Stimulated activated naive CD4-positive, alpha-beta T cell (primary cell): Measurements from ENCODE around the gene KCNH3.

Source experiments
- DNase-seq, 6 experiments: peaks; one replicate each; lab custom pipeline; 2025; lab: John Stamatoyannopoulos, UW

KCNH3 gene

DNA sequence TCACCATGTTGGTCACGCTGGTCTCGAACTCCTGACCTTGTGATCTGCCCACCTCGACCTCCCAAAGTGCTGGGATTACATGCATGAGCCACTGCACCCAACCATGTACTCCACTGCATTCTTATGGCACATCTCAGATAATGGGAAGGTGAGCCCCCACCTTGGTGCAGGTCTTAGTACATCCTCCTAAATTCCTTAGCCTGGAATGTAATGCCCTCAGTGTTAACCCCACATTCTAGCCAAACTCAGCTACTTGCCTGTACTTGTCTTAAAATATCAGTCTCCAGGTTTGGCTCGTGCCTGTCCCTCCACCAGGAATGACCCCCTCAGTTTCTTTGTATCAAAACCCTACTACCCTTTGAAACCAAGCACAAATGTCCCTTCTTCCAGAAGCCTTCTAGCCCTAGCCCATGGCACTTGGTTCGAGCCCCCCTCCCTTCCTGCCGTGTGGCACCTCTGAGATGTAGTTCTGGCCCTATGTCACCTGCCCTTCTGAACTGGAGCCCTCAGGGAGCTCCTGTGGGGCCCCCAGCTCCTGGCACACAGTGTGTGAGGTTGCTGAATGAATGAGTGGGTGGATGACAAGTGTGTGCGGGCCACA lies 8.4 kb downstream of the KCNH3 start:
- no peak for DNase-seq

DNA sequence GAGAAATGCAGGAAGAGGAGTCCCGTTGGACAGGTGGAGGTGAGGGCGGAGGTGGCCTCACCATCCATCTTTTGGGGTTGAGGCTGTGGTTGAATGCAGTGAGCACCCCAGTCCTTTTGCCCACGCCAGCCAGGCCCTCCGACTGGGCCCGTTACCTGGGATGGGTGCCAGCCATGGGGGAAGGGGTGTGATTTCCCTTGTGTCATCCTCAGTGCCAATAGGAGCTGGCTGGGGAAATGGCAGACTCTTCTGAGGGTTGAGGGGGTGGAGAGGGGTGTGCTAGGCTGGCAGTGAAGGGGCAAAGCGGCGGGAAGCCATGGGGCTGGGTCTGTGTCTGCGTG lies 9.6 kb downstream of the KCNH3 start:
- no peak for DNase-seq

DNA sequence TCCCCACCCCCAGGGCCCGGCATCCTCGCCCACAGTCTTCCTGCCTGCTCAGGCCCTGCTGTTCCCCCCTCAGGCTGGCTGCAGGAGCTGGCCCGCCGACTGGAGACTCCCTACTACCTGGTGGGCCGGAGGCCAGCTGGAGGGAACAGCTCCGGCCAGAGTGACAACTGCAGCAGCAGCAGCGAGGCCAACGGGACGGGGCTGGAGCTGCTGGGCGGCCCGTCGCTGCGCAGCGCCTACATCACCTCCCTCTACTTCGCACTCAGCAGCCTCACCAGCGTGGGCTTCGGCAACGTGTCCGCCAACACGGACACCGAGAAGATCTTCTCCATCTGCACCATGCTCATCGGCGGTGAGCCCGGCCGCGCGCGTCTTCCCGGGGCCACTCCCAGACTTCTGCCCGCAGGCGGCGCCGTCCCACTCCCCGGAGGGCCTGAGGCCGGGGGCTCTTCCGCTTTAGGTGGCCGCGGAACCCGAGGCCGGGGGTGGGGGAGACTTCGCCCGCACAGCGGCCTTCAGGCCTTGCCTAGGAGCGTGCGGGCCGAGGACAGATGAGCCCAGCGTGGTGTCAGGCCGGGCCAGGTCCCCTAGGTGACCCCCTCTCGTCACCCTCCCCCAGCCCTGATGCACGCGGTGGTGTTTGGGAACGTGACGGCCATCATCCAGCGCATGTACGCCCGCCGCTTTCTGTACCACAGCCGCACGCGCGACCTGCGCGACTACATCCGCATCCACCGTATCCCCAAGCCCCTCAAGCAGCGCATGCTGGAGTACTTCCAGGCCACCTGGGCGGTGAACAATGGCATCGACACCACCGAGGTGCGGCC lies 10.2 kb downstream of the KCNH3 start:
- DNase-seq, result peak in 4 of 6 experiments; percentile 13 to 42 (median 16)

DNA sequence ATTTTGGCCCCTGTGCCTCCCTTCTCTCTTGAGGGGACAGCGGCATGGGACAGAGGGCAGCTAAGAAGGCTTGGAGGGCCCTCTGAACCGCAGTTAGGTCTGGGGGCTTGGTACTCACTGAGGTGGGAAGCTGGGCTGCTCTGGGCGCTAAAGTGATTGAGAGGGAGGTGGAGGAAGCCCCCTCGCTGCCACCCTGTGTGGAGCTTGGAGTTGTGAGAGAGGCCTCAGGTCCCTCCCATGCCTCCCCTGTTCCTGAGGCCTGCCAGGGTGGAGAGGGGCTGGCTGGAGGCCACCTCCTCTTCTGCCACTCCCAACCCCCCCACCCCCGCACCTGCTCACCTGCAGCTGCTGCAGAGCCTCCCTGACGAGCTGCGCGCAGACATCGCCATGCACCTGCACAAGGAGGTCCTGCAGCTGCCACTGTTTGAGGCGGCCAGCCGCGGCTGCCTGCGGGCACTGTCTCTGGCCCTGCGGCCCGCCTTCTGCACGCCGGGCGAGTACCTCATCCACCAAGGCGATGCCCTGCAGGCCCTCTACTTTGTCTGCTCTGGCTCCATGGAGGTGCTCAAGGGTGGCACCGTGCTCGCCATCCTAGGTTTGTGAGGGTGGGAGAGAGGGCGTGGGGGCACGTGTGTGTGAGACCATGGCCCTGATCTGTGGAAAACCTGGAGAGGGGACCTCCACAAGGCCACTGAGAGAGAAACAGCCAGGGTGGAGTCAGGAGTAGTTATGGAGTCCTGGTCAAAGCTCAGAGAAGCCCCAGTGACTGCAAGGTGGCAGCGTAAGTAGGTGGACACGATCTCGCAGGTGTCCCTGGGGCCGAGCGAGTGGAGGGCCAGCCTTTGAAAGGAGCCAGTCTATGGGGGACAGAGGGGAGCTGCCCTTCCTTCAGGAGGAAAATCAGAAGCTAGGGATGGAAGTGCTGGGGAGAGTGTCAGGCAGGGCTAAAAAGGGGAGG lies 11.2 kb downstream of the KCNH3 start:
- DNase-seq, result no peak

DNA sequence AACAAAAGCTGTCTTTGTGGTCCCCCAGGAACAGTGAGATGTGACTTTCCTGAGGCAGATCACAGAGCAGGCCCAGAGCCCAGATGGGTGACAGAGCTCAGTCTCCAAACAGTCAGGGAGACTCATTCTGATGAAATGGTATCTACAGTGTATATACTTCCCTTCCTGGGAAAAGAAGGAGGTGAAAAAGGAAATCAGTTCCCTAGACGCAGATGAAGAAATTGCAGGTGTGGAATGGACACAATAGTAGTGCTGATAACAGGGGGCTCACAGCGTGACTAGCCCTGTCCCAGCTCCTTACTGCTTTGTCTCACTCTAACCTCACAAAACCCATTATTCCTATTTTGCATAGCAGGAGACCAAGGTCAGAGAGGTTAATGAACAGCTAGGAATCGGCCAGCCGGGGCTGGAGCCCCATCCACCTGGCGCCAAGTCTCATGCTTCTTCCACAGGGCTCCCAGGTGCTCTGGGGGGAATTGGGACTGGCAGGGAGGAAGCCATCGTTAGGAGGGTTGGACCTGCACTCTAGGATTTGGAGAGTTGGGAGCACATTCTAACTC lies 11.9 kb downstream of the KCNH3 start:
- DNase-seq, result no peak

DNA sequence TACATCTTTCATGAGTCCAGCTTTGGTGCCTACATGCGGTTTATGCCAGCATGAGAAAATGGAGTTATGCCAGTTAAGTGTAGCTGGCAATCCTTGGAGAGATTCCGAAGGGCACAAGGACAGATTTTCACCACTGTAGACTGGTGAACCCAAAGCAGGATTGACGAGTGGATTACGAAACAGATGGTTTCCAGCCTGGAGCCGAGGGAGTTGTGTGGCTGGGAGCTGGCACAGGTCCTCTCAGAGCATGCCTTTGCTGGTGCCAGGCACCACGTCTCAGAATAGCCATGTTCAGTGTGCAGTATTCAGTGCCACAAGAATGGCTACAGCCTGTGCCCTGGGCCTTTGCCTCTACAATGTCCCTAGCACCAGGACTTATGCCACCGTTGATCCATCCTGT lies 13.2 kb downstream of the KCNH3 start:
- DNase-seq, result no peak

DNA sequence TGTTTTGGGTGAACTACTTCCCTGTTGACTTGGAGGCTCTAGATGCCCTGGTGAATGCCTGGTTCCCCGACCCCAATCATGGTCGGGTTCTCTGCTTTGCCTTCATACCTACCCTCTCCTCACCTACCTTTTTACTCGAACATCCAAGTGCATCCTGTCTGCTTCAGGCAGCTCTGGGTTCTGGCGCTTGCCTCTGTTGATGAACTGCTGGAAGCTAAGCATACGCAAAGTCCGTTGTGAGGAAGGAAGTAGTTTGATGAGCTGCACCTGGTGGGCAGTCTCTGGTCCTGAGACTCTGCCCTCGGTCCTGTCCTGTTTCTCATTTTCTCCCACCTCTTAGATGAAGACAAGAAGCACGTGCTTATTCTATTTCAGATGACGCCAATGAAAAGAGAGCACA lies 13.6 kb downstream of the KCNH3 start:
- DNase-seq, result no peak

DNA sequence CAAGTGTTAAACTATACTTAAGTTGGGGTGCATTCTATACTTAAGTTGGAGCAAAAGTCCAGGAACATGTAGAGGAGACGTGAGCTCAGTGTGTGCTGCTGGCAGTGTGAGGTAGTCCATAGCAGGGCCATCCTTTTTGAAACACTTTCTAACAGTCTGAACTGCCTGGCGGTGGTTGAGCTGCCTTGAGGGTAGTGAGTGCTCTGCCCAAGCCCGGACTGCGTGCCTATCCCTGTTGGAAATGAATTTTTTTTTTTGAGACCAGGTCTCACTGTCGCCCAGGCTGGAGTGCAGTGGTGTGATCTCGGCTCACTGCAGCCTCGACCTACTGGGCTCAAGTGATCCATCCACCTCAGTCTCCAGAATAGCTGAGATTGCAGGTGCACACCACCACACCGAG lies 14.1 kb downstream of the KCNH3 start:
- DNase-seq, result no peak

DNA sequence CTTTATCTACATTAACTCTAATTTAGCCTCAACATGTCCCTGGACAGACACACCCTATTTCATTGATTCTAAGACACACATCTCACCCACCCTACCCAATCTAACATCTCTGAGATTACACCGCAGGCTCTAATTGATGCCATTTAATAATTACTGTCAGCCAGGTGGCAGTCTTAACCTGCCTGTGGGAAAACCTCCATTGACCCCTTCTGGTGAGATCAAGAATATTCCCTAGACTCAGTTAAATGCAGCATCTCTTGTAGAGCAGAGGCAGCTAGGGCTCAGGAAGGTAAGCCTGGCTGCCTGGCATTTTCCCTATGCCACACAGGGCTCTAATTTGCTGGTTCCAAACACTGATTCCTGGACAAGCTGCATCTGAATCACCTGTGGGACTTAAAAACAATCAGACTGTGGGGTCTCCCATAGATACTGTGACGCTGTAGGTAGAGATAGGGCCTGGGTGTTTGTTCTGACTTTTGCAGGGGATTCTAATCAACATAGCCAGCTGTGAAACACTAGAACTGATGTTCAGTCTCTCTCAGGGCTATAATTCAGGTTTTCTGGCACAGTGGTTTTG lies 14.8 kb downstream of the KCNH3 start:
- peak in 4 of 6 experiments; percentile 8 to 44 (median 40) for DNase-seq

DNA sequence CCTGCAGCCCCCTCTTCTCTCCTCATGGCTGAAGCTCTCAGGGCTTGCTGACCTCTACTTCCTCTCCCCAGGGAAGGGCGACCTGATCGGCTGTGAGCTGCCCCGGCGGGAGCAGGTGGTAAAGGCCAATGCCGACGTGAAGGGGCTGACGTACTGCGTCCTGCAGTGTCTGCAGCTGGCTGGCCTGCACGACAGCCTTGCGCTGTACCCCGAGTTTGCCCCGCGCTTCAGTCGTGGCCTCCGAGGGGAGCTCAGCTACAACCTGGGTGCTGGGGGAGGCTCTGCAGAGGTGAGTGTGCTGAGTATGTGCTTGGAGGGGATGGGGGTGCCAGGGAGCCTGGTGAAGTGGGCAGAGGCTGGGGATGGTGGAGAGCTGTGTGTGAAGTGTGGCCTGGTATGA lies 15.4 kb downstream of the KCNH3 start:
- no peak for DNase-seq

DNA sequence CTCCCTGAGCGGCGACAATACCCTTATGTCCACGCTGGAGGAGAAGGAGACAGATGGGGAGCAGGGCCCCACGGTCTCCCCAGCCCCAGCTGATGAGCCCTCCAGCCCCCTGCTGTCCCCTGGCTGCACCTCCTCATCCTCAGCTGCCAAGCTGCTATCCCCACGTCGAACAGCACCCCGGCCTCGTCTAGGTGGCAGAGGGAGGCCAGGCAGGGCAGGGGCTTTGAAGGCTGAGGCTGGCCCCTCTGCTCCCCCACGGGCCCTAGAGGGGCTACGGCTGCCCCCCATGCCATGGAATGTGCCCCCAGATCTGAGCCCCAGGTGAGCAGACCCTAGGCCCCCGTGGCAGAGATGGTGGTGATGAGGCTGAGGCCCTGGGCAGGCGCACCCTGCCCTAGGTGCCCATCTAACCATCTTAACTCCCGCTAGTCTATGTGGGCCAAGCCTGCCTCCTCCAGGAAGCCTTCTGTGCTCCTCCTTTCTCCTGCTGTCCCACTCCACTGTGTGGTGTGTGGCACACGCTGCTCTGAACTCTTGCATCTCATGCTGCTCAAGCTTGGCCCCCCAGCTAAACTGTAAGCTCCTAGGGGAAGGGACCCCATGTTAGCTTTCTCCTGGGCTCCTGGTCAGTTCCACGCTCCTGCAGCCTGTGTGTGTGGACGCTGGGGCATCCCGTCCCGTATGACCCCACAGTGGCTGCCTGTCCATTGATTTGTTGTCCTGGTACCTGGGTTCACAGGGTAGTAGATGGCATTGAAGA lies 17.0 kb downstream of the KCNH3 start:
- no peak for DNase-seq

DNA sequence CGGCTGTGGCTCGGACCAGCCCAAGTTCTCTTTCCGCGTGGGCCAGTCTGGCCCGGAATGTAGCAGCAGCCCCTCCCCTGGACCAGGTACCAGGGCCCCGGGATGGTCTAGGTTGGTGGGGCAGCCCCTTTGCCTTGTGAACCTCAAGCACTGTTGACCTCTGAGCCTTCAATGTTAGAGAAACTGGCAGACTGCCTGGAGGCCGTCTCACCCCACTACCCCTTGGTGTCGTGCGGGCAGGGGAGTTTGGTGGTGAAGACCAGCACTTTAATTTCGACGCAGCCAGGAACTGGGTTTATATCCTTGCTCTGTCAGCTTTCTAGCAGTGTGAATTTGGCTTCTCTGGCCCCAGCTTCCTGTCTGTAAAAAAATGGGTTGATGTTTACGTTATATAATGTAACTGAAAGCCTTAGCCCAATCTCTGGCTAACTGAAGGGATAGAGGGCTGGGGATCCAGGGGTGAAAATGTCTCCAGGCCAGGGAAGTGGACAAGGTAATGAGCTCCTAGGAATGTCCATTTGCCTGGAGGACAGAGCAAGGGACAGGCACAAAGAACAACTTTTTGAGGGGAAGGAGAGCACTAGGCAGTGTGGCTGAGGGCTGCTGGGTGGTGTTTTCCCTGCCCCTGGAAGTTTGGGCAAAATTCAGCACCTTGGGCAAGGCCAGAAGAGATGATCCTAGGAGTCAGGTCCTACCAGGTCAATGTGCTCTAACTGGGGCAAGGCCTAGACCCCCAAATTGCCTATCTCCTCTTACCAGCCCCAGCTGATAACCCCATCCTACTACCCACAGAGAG lies 17.8 kb downstream of the KCNH3 start:
- no peak for DNase-seq

DNA sequence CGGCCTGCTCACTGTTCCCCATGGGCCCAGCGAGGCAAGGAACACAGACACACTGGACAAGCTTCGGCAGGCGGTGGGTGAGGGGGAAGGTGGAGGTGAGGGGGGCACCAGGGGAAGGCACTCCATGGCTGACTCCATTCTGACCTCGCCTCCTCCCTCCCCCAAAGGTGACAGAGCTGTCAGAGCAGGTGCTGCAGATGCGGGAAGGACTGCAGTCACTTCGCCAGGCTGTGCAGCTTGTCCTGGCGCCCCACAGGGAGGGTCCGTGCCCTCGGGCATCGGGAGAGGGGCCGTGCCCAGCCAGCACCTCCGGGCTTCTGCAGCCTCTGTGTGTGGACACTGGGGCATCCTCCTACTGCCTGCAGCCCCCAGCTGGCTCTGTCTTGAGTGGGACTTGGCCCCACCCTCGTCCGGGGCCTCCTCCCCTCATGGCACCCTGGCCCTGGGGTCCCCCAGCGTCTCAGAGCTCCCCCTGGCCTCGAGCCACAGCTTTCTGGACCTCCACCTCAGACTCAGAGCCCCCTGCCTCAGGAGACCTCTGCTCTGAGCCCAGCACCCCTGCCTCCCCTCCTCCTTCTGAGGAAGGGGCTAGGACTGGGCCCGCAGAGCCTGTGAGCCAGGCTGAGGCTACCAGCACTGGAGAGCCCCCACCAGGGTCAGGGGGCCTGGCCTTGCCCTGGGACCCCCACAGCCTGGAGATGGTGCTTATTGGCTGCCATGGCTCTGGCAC lies 18.5 kb downstream of the KCNH3 start:
- DNase-seq, result no peak

DNA sequence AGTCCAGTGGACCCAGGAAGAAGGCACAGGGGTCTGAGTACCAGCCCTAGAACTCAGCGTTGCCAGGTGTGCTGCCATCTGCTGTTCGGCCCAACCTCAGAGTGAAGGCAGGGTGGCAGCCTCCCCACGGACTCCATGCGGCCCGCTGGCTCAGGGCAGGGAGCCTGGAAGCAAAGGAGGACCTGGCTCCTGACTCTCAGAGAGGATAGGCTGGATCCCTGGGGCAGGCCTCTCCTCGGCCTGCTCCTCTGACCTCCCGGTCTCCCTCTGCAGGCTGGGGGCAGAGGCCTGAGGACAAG lies 19.0 kb downstream of the KCNH3 start:
- DNase-seq, result no peak

DNA sequence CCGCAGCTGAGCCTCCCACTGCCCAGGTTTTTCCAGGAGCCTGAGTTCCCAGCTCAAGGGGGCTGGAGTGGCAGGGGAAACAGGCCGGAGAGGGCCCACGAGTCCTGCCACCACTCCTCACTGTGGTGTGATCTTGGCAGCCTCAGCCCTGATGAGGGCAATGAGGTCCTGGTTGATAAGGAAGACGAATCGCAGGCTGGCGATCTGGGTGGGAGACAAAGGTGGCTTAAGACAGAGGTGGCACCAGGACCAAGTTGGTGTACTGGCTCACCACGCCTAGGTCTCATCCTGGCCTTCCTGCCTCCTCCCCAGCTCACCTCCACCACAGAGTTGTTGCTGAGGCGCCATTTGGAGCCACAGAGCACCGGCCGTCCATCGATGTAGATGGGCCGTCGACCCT lies 19.7 kb downstream of the KCNH3 start:
- no peak for DNase-seq

DNA sequence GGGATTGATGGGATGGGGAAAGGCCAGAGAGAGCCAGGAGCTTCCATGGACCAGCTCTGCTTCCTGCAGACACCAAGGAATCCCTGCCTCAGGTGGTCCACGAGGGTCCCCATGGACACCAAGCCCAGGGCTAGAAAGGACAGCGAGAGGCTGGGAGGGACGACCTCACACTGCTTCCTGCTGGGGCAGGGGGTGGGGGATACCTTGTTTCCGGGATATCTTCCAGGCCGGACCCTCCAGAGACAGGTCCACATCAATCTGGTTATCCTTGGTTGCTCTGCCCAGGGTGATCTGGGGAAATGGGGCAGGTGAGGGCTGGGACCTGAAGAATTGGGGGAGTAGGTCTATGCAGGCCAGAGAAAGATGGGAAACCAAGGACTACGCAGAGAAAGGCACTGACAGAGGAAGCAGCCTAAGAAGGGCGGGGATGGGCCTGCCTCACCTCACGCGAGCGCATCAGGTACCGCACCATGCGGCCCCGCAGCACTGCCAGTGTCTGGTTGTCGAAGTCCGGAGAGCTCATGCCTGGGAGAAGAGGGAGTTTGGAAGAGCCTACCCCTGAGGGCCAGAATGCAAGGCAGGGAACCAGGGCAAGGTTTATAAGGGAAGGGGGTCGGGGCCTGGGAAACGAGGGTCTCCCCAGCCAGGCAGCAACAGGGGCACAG lies 20.3 kb downstream of the KCNH3 start:
- DNase-seq, result no peak

DNA sequence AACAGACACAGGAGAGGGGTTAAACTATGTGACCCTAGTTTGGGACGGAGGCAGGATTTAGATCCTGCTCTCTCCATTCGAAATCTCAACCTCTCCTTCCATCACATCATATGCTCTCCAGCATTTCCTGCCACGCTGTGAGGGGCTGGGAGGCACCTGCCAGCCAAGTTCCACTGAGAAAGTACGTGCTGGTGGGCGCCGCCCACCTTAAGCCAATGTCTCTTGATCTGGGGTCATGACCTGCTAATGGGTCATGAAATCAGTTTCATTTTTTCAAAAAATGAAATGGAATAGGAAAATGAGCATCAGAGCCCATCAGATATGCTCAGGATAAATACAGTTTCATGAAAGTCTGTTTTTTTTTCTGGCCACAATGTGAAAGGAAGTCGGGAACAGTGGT lies 21.9 kb downstream of the KCNH3 start:
- DNase-seq, result no peak

DNA sequence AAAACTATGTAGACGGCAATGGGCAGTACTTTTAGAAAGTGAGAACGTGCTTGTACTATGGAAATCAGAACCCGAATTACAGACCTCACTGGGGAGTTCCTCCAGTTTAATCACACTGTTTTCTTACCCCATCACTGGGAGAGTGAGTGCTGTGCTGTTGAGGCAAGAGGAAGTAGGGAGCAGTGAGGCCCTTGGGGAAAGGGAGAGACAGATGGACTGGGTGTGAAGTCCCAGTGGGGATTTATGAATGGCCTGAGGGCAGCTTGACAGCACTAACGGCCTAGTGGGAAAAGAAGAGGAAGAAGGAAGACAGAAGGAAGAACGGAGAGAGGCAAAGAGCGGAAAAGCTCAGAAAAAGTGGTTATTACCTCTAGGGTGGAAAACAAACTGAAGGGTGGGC lies 23.4 kb downstream of the KCNH3 start:
- DNase-seq, result no peak

DNA sequence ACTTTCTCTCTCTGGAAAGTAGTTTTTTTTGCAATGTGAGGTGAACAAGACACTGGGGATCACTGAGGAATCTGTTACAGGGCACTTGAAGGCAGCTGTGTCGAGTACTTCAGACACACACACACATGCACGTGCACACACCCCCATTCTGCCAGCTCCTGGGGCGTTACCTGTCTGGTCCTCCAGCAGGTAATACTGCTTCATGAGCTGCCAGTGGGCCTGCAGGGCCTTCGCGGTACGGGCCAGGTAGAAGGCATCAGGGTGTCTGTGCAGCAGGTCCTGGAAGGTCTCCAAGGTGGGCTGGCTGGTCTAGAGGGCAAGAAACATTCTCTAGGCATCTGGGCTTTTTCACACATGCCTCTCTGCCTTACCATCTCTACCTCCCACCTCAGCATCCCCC lies 24.0 kb downstream of the KCNH3 start:
- DNase-seq, result no peak
